Left colon (tissue), 2 donors: ENCODE results near the gene CD163. TPM values are rescaled to one million over a fixed set of nuclear protein-coding genes. Genes with fewer than 3 reads are reported as not detected.
"Not testable (repeated sequence)": the region's sequence is repeated elsewhere in the genome, so short reads cannot be mapped to it uniquely, and the experiment has no call there.

Experiments
- ATAC-seq: fragments of 200-7000 bp; cut with Tn5 transposase; one replicate; pipeline ENCODE4 v1.9.1; 2020; ENCODE audit warnings: mild to moderate bottlenecking, moderate library complexity
- DNase-seq, 2 donors: peaks; one replicate each; pipeline ENCODE4 v3.0.0-alpha.2; 2020
- intact Hi-C, 2 donors: fragments of 100-400 bp; cut with DNase I in 1 of 2; cut with micrococcal nuclease in 1 of 2; formaldehyde crosslinking; loops; one replicate each; pipeline versions ENCODE4 v1.11.2 to v1.14.0; 2022; cut with DNase I, micrococcal nuclease
- long read RNA-seq: library from polyadenylated mRNA; unstranded; transcript quantifications from one replicate; pipeline ENCODE4 v2.0.0, GENCODE V29; 2021
- total RNA-seq, 2 donors: library from RNA; stranded (reverse); fragmentation: NEBNext Ultra II Directional; extraction: Animal tissue kit (Norgen Biotek cat#: 25700); gene quantifications; one replicate each; pipeline ENCODE4 v1.2.1, GENCODE V29; 2021
- donor health status: DM: no; HTN: no; CAD: no.
- donor health status: DM: yes; HTN: yes; CAD: no.

Gene CD163
- total RNA-seq, result 10 to 100 TPM; 29.8 to 45.2 TPM
- long read RNA-seq, partial matches to known transcripts, result 6 of 13 reads
- long read RNA-seq, other reads (novel, unspliced or antisense), result 3 of 13 reads

DNA sequence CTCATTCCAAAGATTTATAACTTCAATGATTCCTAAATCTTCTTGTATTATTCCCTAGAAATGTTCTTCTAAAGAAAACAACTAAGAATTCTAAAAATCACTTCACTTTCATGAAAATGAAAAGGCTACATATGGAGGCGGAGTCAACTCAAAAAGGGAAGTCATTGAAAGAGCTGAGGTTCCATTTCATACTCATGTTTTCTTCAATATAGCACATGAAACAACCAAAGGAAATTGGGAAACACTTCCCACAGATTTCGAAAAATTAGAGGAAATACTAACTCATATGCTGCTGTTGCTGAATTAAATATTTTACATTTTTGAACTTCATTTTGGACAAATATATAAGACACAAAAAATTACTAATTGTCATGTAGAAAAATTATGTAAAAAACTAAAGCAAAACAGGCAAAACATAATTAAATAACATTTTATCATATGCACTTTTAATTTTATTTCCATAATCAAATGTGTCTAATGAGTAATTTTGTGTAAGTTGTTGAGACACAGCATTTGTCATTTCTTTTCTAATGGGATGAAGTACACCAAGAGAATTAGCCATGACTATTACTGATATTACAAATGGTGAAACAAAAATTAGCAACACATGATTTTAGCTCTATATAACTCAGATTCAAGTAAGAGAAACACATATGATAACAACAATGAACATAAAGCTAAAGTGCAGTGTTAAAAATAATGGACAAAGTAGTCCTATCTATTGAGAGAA is at the start of gene CD163:
Gene CD163 (minus strand): TSS at position 92 of the 730 bp plus-strand sequence. CDS start 87 bp downstream, at position 5.
- intact Hi-C loops, result no loop called here
- ATAC-seq (no peak), DNase-seq (no peak)

DNA sequence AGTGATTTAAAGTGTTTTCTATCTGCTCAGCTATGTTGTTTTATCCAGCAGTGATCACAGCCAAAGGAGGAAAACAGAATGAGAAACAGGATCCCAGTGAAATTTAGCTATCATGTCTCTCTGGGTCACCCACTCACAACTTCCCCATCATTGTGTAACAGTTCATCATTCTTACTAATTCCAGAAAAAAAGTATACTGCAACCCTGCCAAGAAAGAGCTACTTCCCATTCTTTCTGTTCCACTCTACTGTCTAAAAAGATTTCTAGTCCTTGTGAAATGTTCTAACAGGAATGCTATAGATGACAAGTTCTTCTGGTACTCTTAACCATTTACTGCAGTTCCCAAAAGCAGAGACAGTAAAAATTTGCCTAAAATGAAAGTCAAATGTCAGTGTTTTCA is 39.2 kb upstream of the CD163 start:
- DNase-seq (no peak), ATAC-seq (no peak)
- intact Hi-C loops, result no loop called here

DNA sequence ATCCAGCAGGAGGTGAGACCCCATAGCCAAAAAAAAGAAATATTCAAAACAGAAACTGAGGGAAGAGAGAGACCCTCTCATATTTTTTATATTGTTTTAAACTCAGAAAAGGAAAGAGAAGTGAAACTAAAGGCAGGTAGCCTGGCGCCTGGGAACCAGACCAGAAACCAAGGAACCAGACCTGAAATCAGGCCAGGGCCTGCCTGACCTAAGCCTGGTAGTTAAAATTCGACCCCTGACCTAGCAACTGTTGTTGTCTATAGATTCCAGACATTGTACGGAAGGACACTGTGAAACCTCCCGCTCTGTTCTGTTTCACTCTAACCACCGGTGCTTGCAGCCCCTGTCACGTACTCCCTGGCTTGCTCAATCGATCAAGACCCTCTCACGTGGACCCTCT is 38.5 kb upstream of the CD163 start:
- ATAC-seq (no peak), DNase-seq (no peak)
- intact Hi-C loops, result no loop called here

DNA sequence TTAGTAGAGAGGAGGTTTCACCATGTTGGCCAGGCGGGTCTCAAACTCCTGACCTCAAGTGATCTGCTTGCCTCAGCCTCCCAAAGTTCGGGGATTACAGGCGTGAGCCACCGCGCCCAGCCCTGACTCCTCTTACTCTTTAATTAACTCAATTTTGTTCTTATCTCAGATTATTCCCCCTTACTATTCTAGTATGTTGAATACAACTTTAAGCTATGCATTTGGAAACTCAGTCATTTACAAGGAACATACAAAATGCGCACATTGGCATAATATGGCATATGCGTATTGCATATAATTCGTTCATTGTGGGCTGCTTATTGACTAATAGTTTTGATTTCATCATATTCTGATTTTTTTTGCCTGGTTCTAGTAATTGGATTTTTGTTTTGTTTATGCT is 10.8 kb upstream of the CD163 start:
- ATAC-seq (no peak), DNase-seq (no peak)
- intact Hi-C loops, result no loop called here

DNA sequence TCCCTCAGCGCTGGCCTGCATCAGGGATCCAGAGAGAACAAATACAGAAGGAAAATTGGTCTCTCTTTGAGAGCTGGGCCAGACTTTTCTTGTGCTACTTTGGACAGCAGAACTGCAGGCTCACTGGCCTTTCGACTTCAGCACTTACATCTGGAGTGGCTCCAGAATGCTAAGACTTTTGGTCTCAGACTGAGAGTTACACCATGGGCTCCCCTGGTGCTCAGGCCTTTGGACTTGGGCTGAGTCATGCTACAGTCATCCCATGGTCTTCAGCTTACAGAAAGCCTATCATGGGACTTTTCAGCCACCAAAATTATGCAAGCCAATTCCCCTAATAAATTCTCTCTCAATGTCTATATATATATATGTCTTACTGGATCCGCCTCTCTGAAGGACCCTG is 9.0 kb upstream of the CD163 start:
- no peak for DNase-seq
- intact Hi-C loops, result no loop called here
- no peak for ATAC-seq

DNA sequence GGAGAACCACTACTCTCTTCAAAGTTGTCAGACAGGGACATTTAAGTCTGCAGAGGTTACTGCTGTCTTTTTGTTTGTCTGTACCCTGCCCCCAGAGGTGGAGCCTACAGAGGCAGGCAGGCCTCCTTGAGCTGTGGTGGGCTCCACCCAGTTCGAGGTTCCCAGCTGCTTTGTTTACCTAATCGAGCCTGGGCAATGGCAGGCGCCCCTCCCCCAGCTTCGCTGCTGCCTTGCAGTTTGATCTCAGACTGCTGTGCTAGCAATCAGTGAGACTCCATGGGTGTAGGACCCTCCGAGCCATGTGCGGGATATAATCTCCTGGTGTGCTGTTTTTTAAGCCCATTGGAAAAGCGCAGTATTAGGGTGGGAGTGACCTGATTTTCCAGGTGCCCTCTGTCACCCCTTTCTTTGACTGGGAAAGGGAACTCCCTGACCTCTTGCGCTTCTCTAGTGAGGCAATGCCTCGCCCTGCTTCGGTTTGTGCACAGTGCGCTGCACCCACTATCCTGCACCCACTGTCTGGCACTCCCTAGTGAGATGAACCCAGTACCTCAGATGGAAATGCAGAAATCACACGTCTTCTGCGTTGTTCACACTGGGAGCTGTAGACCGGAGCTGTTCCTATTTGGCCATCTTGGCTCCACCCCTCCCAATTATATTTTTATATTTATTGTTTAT is 6.4 kb upstream of the CD163 start:
- intact Hi-C loops, ATAC-seq, DNase-seq: not testable (repeated sequence)

DNA sequence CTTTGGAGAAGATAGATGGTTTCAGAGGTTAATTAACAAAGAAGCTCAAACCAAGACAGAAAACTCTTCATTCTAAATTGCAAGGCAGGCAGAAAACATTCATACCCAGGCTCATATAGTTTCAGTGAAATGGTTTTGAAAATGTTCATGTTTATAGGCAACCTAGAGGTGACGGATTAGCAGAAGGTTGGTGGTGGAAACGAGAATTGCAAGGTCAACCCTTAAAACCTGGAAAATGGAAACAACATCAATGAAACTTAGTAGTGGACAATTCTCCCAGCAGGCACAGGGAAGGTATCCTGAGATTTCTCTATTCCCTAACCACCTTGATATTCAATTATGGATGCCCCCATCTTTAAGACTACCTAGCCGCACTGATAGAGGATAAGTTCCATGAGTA is 965 bp downstream of the CD163 start:
- no peak for ATAC-seq
- no peak for DNase-seq
- intact Hi-C loops, result no loop called here

DNA sequence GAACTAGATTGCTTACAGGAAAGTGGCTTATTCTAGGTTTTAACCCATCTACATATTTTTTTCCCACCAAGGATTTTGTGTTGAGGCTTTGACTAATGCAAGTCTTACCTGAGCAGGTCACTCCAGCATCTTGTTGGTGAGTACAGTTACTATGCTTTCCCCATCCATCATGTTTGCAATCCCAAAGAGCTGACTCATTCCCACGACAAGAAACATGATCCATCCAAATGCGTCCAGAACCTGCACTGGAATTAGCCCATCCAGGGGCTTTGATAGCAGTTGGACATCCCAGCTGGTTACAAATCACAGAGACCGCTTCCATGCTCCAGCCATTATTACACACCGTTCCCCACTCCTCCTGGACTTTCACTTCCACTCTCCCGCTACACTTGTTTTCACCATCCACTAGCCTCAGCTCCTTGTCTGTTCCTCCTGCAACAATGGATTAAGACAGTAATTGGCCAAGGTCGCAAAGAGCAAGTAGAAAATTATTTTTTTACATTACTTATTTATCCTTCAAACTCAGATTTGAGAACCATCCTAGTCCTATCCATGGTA is 2.5 kb downstream of the CD163 start:
- intact Hi-C loops, result no loop called here
- no peak for ATAC-seq
- DNase-seq, result no peak

DNA sequence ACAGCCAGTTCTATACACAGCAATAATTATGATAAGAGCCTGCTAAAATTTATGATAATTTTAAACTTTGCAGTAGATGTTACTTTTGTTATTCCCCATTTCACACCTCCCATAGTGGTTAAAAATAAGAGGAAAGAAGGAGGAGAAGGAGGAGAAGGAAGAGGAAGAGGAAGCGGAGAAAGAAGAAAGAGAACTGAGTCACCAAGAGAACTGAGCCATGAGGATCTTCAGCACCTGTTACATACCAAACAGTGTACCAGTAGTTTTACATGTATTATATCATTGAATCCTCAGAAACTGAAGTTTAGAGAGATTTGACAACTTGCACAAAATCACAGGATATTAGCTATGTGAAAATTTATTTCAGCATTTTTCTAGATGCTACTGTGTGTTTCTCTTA is 3.9 kb downstream of the CD163 start:
- intact Hi-C loops, result no loop called here
- DNase-seq (no peak), ATAC-seq (no peak)

DNA sequence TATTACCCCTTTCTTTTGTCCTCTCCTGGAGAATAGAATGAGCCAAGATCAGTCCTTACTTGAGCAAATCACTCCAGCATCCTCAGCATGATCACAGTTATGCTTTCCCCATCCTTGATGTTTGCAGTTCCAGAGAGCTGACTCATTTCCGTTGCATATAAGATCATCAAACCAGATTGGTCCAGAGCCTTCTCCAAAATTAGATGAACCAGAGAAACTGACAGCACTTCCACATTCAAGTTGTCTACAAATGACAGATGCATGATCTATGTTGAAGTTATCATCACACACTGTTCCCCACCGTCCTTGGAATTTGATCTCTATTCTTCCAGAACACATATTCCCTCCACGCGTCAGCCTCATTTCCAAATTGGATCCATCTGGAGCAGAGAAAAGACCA is 4.8 kb downstream of the CD163 start:
- no peak for DNase-seq
- intact Hi-C loops, result no loop called here
- no peak for ATAC-seq

DNA sequence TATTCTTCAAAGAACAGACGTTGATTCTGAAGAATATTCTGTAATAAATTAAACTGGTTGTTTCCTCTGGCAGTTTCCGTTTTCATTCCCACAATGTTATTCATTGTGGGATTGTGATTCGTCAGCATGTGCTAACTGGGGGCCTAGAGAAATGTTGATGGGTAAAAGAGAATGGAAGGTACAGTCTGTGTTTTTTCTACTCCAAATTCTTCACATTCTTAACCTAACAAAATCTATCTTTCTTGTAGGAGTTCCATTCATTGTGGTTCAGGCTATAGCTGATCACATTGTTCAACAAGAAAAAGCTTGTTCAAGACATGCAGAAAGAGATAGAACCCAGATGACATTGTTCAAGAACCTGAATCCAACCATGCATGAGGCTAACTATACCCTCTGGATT is 5.9 kb downstream of the CD163 start:
- DNase-seq (no peak), ATAC-seq (no peak)
- intact Hi-C loops, result no loop called here

DNA sequence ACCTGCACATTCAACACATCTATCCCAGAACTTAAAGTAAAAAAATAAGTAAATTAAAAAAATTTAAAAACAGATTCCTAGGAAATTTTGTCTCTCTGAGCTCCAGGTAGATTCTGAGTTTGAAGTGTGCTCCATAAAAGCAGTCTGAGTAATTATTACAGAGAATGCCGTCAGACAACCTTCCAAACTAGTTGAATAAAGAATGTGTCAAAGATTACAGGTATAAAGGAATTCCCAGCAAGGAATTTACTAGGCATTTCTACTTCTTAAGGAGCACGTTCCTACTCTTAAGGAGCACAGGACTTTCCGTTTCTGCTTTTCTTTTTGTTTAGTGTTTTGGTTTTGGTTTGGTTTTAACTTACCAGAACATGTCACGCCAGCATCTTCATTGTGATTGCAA is 7.1 kb downstream of the CD163 start:
- DNase-seq (no peak), ATAC-seq (no peak)
- intact Hi-C loops, result no loop called here

DNA sequence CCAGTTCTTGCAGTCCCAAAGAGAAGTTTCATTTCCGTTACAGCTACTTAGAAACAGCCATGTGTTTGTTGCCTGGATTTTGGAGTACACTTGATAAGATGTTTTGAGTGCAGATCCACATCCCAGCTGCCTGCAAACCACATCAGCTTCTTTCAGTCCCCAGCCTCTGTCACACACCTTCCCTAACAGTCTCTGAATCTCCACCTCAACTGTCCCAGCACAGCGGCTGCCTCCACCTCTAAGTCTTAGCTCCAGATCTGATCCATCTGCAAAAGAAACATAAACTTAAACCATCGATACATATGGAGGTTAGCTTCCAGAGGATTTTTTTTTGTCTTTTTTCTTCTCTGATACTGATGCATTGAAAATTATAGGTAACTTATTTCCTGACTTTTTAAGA is 8.4 kb downstream of the CD163 start:
- intact Hi-C loops, result no loop called here
- DNase-seq, result no peak
- ATAC-seq, result no peak

DNA sequence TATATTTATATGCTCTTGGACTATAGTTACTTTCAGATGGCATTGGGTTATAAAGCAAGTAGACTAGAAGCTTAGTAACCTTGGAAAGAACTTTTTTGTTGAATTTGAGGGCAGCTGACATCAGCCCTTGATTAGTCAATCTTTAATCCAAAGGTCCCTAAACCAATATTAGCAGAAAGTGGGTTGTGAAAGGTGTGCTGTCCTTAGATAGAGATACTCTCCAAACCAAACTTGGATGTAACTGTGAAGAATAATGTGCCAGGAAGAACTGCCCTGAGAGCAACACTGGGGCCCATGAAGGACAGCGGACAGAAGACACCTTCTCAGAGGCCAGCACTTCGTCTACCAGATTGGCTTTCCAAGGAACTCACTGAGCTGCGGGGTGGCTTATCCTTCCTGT is 10.6 kb downstream of the CD163 start:
- intact Hi-C loops, result no loop called here
- ATAC-seq (no peak), DNase-seq (no peak)

DNA sequence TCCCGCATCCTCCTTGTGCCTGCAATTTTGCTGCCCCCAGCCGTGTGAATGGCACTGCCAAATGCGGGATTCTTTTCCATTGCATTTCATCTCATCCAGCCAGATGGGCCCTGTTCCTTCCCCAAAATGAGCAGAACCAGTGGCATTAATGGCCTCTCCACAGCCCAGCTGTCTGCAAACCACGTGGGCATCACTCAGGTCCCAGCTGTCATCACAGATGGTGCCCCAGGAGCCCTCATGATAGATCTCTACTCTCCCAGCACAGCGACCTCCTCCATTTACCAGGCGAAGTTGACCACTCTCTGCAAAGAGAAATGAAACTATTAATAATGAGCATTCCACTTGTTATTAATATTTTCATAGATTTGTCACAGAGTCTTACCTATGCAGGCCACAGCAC is 17.1 kb downstream of the CD163 start:
- intact Hi-C loops, result no loop called here
- ATAC-seq (no peak), DNase-seq (no peak)

DNA sequence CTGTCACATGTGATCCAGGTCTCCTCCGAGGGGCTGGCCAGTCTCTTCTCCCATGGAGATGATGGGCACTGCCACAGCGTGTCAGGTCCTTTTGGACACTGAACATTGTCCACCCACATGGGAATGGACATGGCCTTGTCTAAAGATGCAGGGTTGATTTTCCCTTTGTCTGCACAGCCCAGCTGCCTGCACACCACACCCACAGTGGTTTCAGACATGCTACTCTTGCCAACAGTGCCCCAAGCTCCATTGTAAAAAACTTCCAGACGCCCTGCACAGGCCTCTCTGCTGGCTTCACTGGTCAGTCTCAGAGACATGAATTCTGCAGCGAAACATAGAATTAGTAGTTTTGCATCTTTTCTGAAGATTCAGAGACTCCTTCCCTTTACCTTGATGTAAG is 18.5 kb downstream of the CD163 start:
- DNase-seq, result no peak
- ATAC-seq, result no peak
- intact Hi-C loops, result no loop called here

DNA sequence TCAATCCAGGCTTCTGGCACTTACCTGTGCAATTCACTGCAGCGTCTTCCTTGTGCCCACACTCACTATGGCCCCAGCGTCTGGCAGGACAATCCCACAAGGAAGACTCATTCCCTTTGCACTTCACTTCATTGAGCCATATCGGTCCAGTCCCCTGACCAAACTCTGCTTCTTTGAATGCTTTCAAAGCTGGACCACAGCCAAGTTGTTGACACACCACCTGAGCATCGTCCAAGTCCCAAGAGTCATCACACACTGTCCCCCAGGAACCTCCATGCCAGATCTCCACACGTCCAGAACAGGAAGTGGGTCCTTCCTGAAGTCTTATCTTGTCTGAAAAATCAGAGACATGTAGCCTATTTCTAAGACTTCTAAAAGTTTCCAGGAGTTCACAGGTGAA is 20.2 kb downstream of the CD163 start:
- ATAC-seq, result no peak
- intact Hi-C loops, result no loop called here
- DNase-seq, result no peak

DNA sequence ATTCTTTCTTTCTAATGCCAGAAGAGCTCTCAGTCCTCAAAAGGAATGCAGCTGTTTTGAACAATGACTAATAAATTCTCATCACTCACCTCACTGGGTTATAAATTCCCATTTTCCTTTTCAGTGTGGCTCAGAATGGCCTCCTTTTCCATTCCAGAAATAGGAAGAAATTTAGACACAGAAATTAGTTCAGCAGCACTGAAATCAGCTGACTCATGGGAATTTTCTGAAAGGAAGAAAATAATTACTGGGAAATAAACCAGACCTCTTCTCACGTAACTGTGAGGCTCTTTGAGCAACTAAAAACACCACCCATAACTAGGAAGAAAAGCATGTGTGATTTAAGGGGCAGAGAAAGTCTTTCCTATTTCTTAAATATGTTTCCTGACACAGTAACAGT is 23.8 kb downstream of the CD163 start:
- intact Hi-C loops, result no loop called here
- no peak for ATAC-seq
- DNase-seq, result no peak

DNA sequence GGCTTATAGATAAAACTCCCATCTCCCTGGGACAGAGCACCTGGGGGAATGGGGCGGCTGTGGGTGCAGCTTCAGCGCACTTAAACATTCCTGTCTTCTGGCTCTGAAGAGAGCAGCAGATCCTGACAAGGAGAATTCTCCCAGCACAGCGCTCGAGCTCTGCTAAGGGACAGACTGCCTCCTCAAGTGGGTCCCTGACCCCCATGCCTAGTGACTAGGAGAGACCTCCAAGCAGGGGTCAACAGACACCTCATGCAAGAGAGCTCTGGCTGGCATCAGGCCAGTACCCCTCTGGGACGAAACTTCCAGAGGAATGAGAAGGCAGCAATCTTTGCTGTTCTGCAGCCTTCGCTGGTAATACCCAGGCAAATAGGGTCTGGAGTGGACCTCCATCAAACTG is 31.5 kb downstream of the CD163 start:
- DNase-seq, result no peak
- ATAC-seq, result no peak
- intact Hi-C loops, result no loop called here
